Endothelial cell of umbilical vein (primary cell): ENCODE measurements around the gene TVP23A. TPM values are rescaled to one million over a fixed set of nuclear protein-coding genes. Genes with fewer than 3 reads are reported as not detected.

ENCODE experiments used
- BruUV-seq: library from RNA; stranded (reverse); fragments of 400-500 nt; replicated peaks from 2 replicates; lab custom pipeline; 2021; lab: Mats Ljungman, UMichigan
- CTCF ChIA-PET: fragments of 300-600, 350-600 bp; sonication (Branson Sonifier 250); formaldehyde crosslinking; loops from one replicate; lab custom pipeline; 2021; ENCODE audit warnings: antibody characterized with exemption, inconsistent platforms; lab: Charles Lee
- POLR2A ChIA-PET: fragments of 300-600, 350-600 bp; sonication (Branson Sonifier 250); formaldehyde crosslinking; loops from one replicate; lab custom pipeline; 2021; ENCODE audit warnings: antibody characterized with exemption, inconsistent platforms; lab: Charles Lee
- DNase-seq: peaks from one replicate; pipeline ENCODE4 v3.0.0-alpha.2; 2011; ENCODE audit warnings: low read depth, low spot score
- FAIRE-seq: peaks from 2 replicates; lab custom pipeline; 2011; peaks lifted over from hg19 to GRCh38; lab: Jason Lieb, UNC
- H2AFZ ChIP-seq: 2 replicates; pipeline ENCODE4 v1.6.0; 2012; ENCODE audit warnings: low read depth, low read length, control low read depth, inconsistent platforms
- H3K27ac ChIP-seq: 2 replicates; pipeline ENCODE4 v1.5.1; 2011; ENCODE audit warnings: low read depth, mild to moderate bottlenecking, control low read depth, low read length, moderate library complexity; ENCODE audit not compliant: insufficient read depth
- H3K27me3 ChIP-seq, 2 experiments: 2 replicates each; pipeline versions ENCODE4 v1.6.0 to v1.6.1; 2011; ENCODE audit warnings: low read length in 2 of 2, mixed read lengths in 1 of 2; ENCODE audit not compliant: control insufficient read depth in 2 of 2, insufficient read depth in 2 of 2
- H3K36me3 ChIP-seq, 2 experiments: 2 replicates in 1 of 2; 3 replicates in 1 of 2; pipeline ENCODE4 v1.5.1; 2011; ENCODE audit warnings: low read length in 2 of 2, mild to moderate bottlenecking in 1 of 2, moderate library complexity in 1 of 2; ENCODE audit not compliant: control insufficient read depth in 2 of 2, insufficient read depth in 2 of 2; ENCODE audit errors: extremely low read depth in 1 of 2
- H3K4me1 ChIP-seq: 3 replicates; pipeline ENCODE4 v1.5.1; 2011; ENCODE audit warnings: mild to moderate bottlenecking, low read length; ENCODE audit not compliant: control insufficient read depth, insufficient read depth; ENCODE audit errors: extremely low read depth
- H3K4me2 ChIP-seq: 2 replicates; pipeline ENCODE4 v1.6.1; 2011; ENCODE audit warnings: low read length, control low read depth, mixed read lengths; ENCODE audit not compliant: insufficient read depth
- H3K4me3 ChIP-seq, 3 experiments: fragments of 200-600 bp in 1 of 3; sonication (generic), shearing (Covaris generic) in 1 of 3; replicated peaks in 1 of 3; 2 replicates each; pipeline ENCODE4 v1.5.1; 2011 to 2016; ENCODE audit warnings: control low read depth in 3 of 3, low read length in 3 of 3, mild to moderate bottlenecking in 2 of 3, inconsistent platforms in 1 of 3, low read depth in 1 of 3, moderate library complexity in 1 of 3; ENCODE audit not compliant: insufficient read depth in 1 of 3
- H3K79me2 ChIP-seq: 2 replicates; pipeline ENCODE4 v1.6.0; 2012; ENCODE audit warnings: low read length, inconsistent platforms; ENCODE audit not compliant: control insufficient read depth, insufficient read depth
- H3K9ac ChIP-seq: replicated peaks from 2 replicates; pipeline ENCODE3; 2011; ENCODE audit warnings: low read length, control low read depth; ENCODE audit not compliant: insufficient read depth; ENCODE audit errors: extremely low read depth
- H3K9me1 ChIP-seq: replicated peaks from 3 replicates; pipeline ENCODE4 v1.6.0; 2011; ENCODE audit warnings: mild to moderate bottlenecking, low read length; ENCODE audit not compliant: control insufficient read depth, insufficient read depth; ENCODE audit errors: extremely low read depth
- H3K9me3 ChIP-seq: replicated peaks from 2 replicates; pipeline ENCODE4 v1.5.1; 2012; ENCODE audit warnings: low read length, inconsistent platforms; ENCODE audit not compliant: control insufficient read depth, insufficient read depth
- H4K20me1 ChIP-seq: replicated peaks from 2 replicates; pipeline ENCODE3; 2011; ENCODE audit warnings: mild to moderate bottlenecking, low read length; ENCODE audit not compliant: control insufficient read depth, insufficient read depth; ENCODE audit errors: extremely low read depth
- EZH2 ChIP-seq: IDR thresholded peaks from 2 replicates; pipeline ENCODE4 v1.6.1; 2012; ENCODE audit warnings: borderline replicate concordance, low read depth, mild to moderate bottlenecking, moderate library complexity, low read length, inconsistent platforms; ENCODE audit not compliant: severe bottlenecking
- FOS ChIP-seq: IDR thresholded peaks from 2 replicates; pipeline ENCODE4 v1.6.1; 2011; ENCODE audit warnings: mild to moderate bottlenecking, low read length, moderate library complexity, borderline replicate concordance; ENCODE audit not compliant: insufficient read depth
- GATA2 ChIP-seq: IDR thresholded peaks from 2 replicates; pipeline ENCODE4 v1.7.0; 2011; ENCODE audit warnings: low read depth, mild to moderate bottlenecking, moderate library complexity, mixed read lengths, low read length; ENCODE audit not compliant: insufficient read length, insufficient read depth
- JUN ChIP-seq: IDR thresholded peaks from 2 replicates; pipeline ENCODE4 v1.6.1; 2011; ENCODE audit warnings: borderline replicate concordance, low read depth; ENCODE audit not compliant: insufficient read length, insufficient read depth
- MYC ChIP-seq: IDR thresholded peaks from one replicate; pipeline ENCODE4 v1.6.1; 2011; ENCODE audit warnings: mild to moderate bottlenecking, low read depth, low read length
- POLR2A ChIP-seq: IDR thresholded peaks from 2 replicates; pipeline ENCODE4 v1.6.1; 2012; ENCODE audit warnings: low read depth, mild to moderate bottlenecking, control low read depth, low read length
- POLR2AphosphoS5 ChIP-seq: IDR thresholded peaks from 2 replicates; pipeline ENCODE4 v1.6.1; 2012; ENCODE audit warnings: low read depth, mild to moderate bottlenecking, control low read depth, low read length, moderate library complexity; ENCODE audit not compliant: insufficient read depth
- dilution Hi-C: fragments of 300-500 bp; cut with MboI; formaldehyde crosslinking; loops from one replicate; pipeline ENCODE4 v1.15.0; 2019; ENCODE audit warnings: low sequenced_read_pairs; ENCODE audit not compliant: extremely low pct_ligation_motif_present
- intact Hi-C: fragments of 100-400 bp; cut with micrococcal nuclease; formaldehyde crosslinking; loops from one replicate; pipeline ENCODE4 v1.10.0; 2022
- polyA plus RNA-seq, 4 experiments: library from polyadenylated mRNA; depleted of rRNA in 3 of 4; stranded (reverse) in 3 of 4; unstranded in 1 of 4; fragments of >200 nt; gene quantifications; 2 replicates each; pipeline versions ENCODE4 v1.2.1 to v1.2.3, GENCODE V29; 2011 to 2012; ENCODE audit warnings: missing spikeins in 1 of 4
- total RNA-seq: library from RNA; stranded (reverse); gene quantifications from 2 replicates; pipeline ENCODE4 v1.2.3, GENCODE V29; 2021
- TF ChIP-seq, protein P1 (sequence below), 2 donors: IDR thresholded peaks; 1 replicate in 1 of 2; 2 replicates in 1 of 2; pipeline ENCODE4 v1.5.1; 2011; ENCODE audit warnings: low read length in 2 of 2, mild to moderate bottlenecking in 2 of 2, moderate library complexity in 2 of 2, control low read depth in 1 of 2, inconsistent platforms in 1 of 2, low read depth in 1 of 2; ENCODE audit not compliant: insufficient read depth in 1 of 2; ENCODE audit errors: extremely low read depth in 1 of 2
- TF ChIP-seq, protein P2 (sequence below): IDR thresholded peaks from 2 replicates; pipeline ENCODE4 v1.6.1; 2011; ENCODE audit not compliant: insufficient read depth, insufficient read length

The TVP23A gene
- total and polyA plus RNA-seq, 2 donors (not counting 3 experiments of a cell fraction or from before 2014, with no cell fraction given) = not detected

DNA sequence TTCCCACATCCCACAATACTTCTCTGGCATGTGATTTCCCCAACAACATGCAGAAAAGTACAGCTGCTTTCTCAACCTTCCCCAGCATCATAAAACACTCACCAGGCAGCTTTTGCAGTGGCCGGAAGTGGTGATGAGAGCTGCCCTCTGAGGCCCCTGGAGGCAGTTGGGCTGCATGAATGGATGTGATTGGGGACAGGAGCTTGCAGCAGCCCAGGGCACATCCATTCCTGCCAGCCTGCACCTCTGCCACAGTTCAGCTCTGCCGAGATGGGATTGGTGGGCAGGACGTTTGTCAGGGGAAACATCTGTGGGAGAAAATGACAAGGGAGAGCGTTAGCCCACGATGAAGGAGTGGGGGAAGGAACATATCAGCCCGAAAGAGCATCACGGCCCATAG is 55.1 kb downstream of the TVP23A start:
- intact Hi-C loops = no loop called here
- FAIRE-seq = no peak
- Histone ChIP-seq H3K27me3 (no peaks in the 10 kb centered on the region), H3K27ac (no peak overlapping the region), H3K4me3 (no peak overlapping the region), H3K9me1 (no peaks in the 10 kb centered on the region), H3K4me1 (no peaks in the 10 kb centered on the region), H3K9ac (no peak overlapping the region), H3K36me3 (peaks cover 6 to 29% of the 10 kb centered on the region in 2 experiments), H2AFZ (no peak overlapping the region), H3K4me2 (no peak overlapping the region), H4K20me1 (no peaks in the 10 kb centered on the region), H3K9me3 (no peaks in the 10 kb centered on the region), H3K79me2 (no peaks in the 10 kb centered on the region)
- ChIA-PET POLR2A (no interaction called here), CTCF (no interaction called here)
- TF ChIP-seq, protein P1, sequence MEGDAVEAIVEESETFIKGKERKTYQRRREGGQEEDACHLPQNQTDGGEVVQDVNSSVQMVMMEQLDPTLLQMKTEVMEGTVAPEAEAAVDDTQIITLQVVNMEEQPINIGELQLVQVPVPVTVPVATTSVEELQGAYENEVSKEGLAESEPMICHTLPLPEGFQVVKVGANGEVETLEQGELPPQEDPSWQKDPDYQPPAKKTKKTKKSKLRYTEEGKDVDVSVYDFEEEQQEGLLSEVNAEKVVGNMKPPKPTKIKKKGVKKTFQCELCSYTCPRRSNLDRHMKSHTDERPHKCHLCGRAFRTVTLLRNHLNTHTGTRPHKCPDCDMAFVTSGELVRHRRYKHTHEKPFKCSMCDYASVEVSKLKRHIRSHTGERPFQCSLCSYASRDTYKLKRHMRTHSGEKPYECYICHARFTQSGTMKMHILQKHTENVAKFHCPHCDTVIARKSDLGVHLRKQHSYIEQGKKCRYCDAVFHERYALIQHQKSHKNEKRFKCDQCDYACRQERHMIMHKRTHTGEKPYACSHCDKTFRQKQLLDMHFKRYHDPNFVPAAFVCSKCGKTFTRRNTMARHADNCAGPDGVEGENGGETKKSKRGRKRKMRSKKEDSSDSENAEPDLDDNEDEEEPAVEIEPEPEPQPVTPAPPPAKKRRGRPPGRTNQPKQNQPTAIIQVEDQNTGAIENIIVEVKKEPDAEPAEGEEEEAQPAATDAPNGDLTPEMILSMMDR (IDR thresholded peaks at IDR 0.05; ENCODE audit: extremely low read depth in 1 of 2, insufficient read depth in 1 of 2, low read depth in 1 of 2, low read length in 2 of 2) = no peak
- no peak for TF ChIP-seq GATA2
- dilution Hi-C loops = no loop called here
- DNase-seq = no peak
- no TSS peak for BruUV-seq

DNA sequence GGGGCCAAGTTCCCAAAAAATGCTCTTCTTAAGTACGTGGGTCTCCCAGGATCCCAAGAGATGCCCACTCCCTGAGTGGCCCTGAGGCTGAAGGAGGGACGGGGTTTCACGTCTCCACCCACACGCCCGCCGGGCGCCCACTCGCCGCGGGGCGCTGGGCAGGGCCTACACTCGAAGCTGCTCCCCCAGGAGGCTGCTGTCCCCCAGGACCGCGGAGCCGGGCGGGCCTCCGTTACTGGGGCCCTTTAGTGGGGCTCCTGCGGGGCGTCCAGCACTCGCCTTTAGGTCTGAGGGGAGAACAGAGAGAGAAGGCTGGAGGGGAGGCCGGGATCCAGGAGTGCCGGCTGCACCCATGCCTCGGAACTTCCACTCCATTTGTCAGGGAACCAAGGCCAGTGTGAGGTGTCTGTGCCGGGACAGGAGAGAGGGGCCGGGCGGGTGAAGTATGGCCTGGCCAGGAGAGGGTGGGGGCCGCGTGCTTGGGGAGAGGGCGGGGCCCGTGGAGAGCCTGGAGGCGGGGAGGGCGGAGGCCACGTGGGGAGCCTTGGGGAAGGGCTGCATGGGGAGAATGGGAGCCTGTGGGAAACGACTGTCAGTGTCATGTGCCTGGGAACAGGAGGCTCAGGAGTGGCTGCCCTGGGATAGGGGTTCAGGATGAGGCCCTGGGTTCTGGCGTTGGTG is 56.1 kb downstream of the TVP23A start:
- Histone ChIP-seq H3K27me3 (no peaks in the 10 kb centered on the region), H3K4me3 (no peak overlapping the region), H3K79me2 (no peaks in the 10 kb centered on the region), H3K9me1 (no peaks in the 10 kb centered on the region), H3K9me3 (no peaks in the 10 kb centered on the region), H3K36me3 (peaks cover 6 to 36% of the 10 kb centered on the region in 2 experiments), H2AFZ (no peak overlapping the region), H3K27ac (no peak overlapping the region), H3K4me2 (no peak overlapping the region), H4K20me1 (no peaks in the 10 kb centered on the region), H3K9ac (no peak overlapping the region), H3K4me1 (no peaks in the 10 kb centered on the region)
- POLR2A ChIA-PET = no interaction called here
- CTCF ChIA-PET = no interaction called here
- intact Hi-C loops (no loop called here), dilution Hi-C loops (no loop called here)
- no peak for TF ChIP-seq JUN
- no peak for TF ChIP-seq EZH2
- no peak for TF ChIP-seq POLR2A
- no peak for TF ChIP-seq FOS
- TF ChIP-seq MYC = no peak
- TF ChIP-seq, protein P1 (IDR thresholded peaks at IDR 0.05; ENCODE audit: extremely low read depth in 1 of 2, insufficient read depth in 1 of 2, low read depth in 1 of 2, low read length in 2 of 2) = no peak
- TF ChIP-seq, protein P2, sequence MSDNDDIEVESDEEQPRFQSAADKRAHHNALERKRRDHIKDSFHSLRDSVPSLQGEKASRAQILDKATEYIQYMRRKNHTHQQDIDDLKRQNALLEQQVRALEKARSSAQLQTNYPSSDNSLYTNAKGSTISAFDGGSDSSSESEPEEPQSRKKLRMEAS = no peak
- TF ChIP-seq GATA2 = no peak
- TF ChIP-seq POLR2AphosphoS5 = no peak
- BruUV-seq = no TSS peak
- DNase-seq (no peak), FAIRE-seq (no peak)
